Neuronal stem cell (in vitro differentiated cells): ENCODE results near the gene KLK12.

ENCODE experiments used
- DNase-seq: peaks from one replicate; pipeline ENCODE4 v3.0.0-alpha.2; 2013; ENCODE audit warnings: low spot score
- H2AFZ ChIP-seq: one replicate; pipeline ENCODE4 v1.6.1; 2013; ENCODE audit warnings: mild to moderate bottlenecking, low read length, inconsistent platforms
- H2AK5ac ChIP-seq: 2 replicates; pipeline ENCODE4 v1.6.1; 2013; ENCODE audit warnings: low read depth, mild to moderate bottlenecking, inconsistent platforms, low read length, moderate library complexity, mixed read lengths
- H2BK120ac ChIP-seq: 2 replicates; pipeline ENCODE4 v1.6.1; 2013; ENCODE audit warnings: low read depth, mild to moderate bottlenecking, inconsistent platforms, low read length, moderate library complexity, mixed read lengths
- H2BK12ac ChIP-seq: one replicate; pipeline ENCODE4 v1.6.1; 2013; ENCODE audit warnings: low read length, inconsistent platforms
- H2BK15ac ChIP-seq: 2 replicates; pipeline ENCODE4 v1.6.1; 2013; ENCODE audit warnings: mild to moderate bottlenecking, low read length, inconsistent platforms, mixed read lengths
- H2BK5ac ChIP-seq: one replicate; pipeline ENCODE4 v1.6.1; 2013; ENCODE audit warnings: inconsistent platforms, mild to moderate bottlenecking, low read length, moderate library complexity
- H3K14ac ChIP-seq: one replicate; pipeline ENCODE4 v1.6.1; 2013; ENCODE audit warnings: low read length, inconsistent platforms
- H3K18ac ChIP-seq: 2 replicates; pipeline ENCODE4 v1.6.1; 2013; ENCODE audit warnings: low read length, inconsistent platforms
- H3K23ac ChIP-seq: 2 replicates; pipeline ENCODE4 v1.6.1; 2013; ENCODE audit warnings: low read depth, mild to moderate bottlenecking, mixed read lengths, low read length, inconsistent platforms; ENCODE audit not compliant: poor library complexity
- H3K27ac ChIP-seq: replicated peaks from 3 replicates; pipeline ENCODE4 v1.5.1; 2013; ENCODE audit warnings: low read length, inconsistent platforms
- H3K27me3 ChIP-seq, 3 experiments: 2 replicates each; pipeline ENCODE4 v1.6.1; 2013; ENCODE audit warnings: low read length in 3 of 3, mild to moderate bottlenecking in 2 of 3, inconsistent platforms in 1 of 3, low read depth in 1 of 3, mixed read lengths in 1 of 3, moderate library complexity in 1 of 3; ENCODE audit not compliant: control insufficient read depth in 3 of 3, insufficient read depth in 3 of 3
- H3K36me3 ChIP-seq, 2 donors: replicated peaks in 1 of 2; 2 replicates each; pipeline ENCODE4 v1.6.1; 2013; ENCODE audit warnings: low read length in 2 of 2; ENCODE audit not compliant: control insufficient read depth in 2 of 2, insufficient read depth in 2 of 2
- H3K4ac ChIP-seq: 2 replicates; pipeline ENCODE4 v1.6.1; 2013; ENCODE audit warnings: inconsistent platforms, mild to moderate bottlenecking, low read length, moderate library complexity
- H3K4me1 ChIP-seq, 2 donors: 1 replicate in 1 of 2; 2 replicates in 1 of 2; pipeline ENCODE4 v1.6.1; 2013; ENCODE audit warnings: low read length in 2 of 2, low read depth in 1 of 2; ENCODE audit not compliant: control insufficient read depth in 2 of 2, insufficient read depth in 1 of 2
- H3K4me2 ChIP-seq: one replicate; pipeline ENCODE4 v1.6.1; 2013; ENCODE audit warnings: mild to moderate bottlenecking, low read length, inconsistent platforms; ENCODE audit not compliant: insufficient read depth, poor library complexity, severe bottlenecking
- H3K4me3 ChIP-seq, 2 donors: 2 replicates each; pipeline ENCODE4 v1.5.1; 2013; ENCODE audit warnings: low read length in 2 of 2, mild to moderate bottlenecking in 2 of 2, inconsistent platforms in 1 of 2, moderate library complexity in 1 of 2
- H3K79me1 ChIP-seq: one replicate; pipeline ENCODE4 v1.6.1; 2013; ENCODE audit warnings: low read depth, mild to moderate bottlenecking, inconsistent platforms, low read length, moderate library complexity
- H3K9ac ChIP-seq: one replicate; pipeline ENCODE4 v1.6.1; 2013; ENCODE audit warnings: mild to moderate bottlenecking, low read depth, low read length, inconsistent platforms; ENCODE audit not compliant: poor library complexity
- H3K9me3 ChIP-seq, 2 donors: replicated peaks in 1 of 2; 2 replicates each; pipeline versions ENCODE3 to v1.6.1; 2013; ENCODE audit warnings: low read length in 2 of 2, mild to moderate bottlenecking in 2 of 2, inconsistent platforms in 1 of 2, low read depth in 1 of 2, mixed read lengths in 1 of 2, moderate library complexity in 1 of 2; ENCODE audit not compliant: control insufficient read depth in 2 of 2, insufficient read depth in 1 of 2
- H4K8ac ChIP-seq: one replicate; pipeline ENCODE4 v1.6.1; 2013; ENCODE audit warnings: low read depth, mild to moderate bottlenecking, inconsistent platforms, low read length, moderate library complexity
- H4K91ac ChIP-seq: one replicate; pipeline ENCODE4 v1.6.1; 2013; ENCODE audit warnings: low read length, low read depth, mild to moderate bottlenecking, inconsistent platforms; ENCODE audit not compliant: poor library complexity
- WGBS, 2 donors: extraction: QIAGEN DNeasy Blood & Tissue Kit; methylation state at CpG; one replicate each; pipeline ENCODE4 v1.1.7; 2013; ENCODE audit warnings: missing lambda C conversion rate in 2 of 2, mixed read lengths in 1 of 2; ENCODE audit not compliant: insufficient read length in 2 of 2, insufficient replicate concordance in 1 of 2; ENCODE audit errors: extremely low coverage in 2 of 2; 5-methylcytosine and 5-hydroxymethylcytosine counted together

Gene KLK12

GRCh38 chr19:51059715-51060114 lies 24.9 kb upstream of the KLK12 start:
- Histone ChIP-seq H3K27ac (no peak overlapping the region), H2AFZ (no peak overlapping the region), H3K27me3 (peaks cover 0 to 8% (median 5%) of the 10 kb centered on the region in 3 experiments), H3K36me3 (no peaks in the 10 kb centered on the region), H3K4me1 (no peaks in the 10 kb centered on the region), H3K23ac (no peak overlapping the region), H2BK15ac (no peak overlapping the region), H3K4ac (no peak overlapping the region), H3K4me2 (no peak overlapping the region), H2BK12ac (no peak overlapping the region), H3K14ac (no peak overlapping the region), H2BK5ac (no peak overlapping the region), H2AK5ac (no peak overlapping the region), H3K9me3 (no peaks in the 10 kb centered on the region), H2BK120ac (no peak overlapping the region), H3K4me3 (no peak overlapping the region), H3K18ac (no peak overlapping the region), H3K9ac (no peak overlapping the region), H3K79me1 (no peaks in the 10 kb centered on the region), H4K8ac (no peak overlapping the region), H4K91ac (no peak overlapping the region)
- no peak for DNase-seq
- WGBS, 2 donors, result no CpG with 5 or more reads among the region's 7 CpGs

GRCh38 chr19:51055866-51056265 lies 21.1 kb upstream of the KLK12 start:
- Histone ChIP-seq H2AFZ (no peak overlapping the region), H3K79me1 (no peaks in the 10 kb centered on the region), H3K27ac (no peak overlapping the region), H3K4me1 (no peaks in the 10 kb centered on the region), H3K9me3 (no peaks in the 10 kb centered on the region), H3K27me3 (peaks cover 0 to 19% (median 0%) of the 10 kb centered on the region in 3 experiments), H3K4me3 (no peak overlapping the region), H4K8ac (no peak overlapping the region), H2BK5ac (no peak overlapping the region), H3K4ac (no peak overlapping the region), H3K18ac (no peak overlapping the region), H3K14ac (no peak overlapping the region), H3K9ac (no peak overlapping the region), H2AK5ac (no peak overlapping the region), H2BK15ac (no peak overlapping the region), H4K91ac (no peak overlapping the region), H2BK12ac (no peak overlapping the region), H2BK120ac (no peak overlapping the region), H3K23ac (no peak overlapping the region), H3K4me2 (no peak overlapping the region), H3K36me3 (no peaks in the 10 kb centered on the region)
- DNase-seq, result no peak

GRCh38 chr19:51047031-51047335 lies 12.2 kb upstream of the KLK12 start:
- Histone ChIP-seq H3K4me2 (no peak overlapping the region), H3K23ac (no peak overlapping the region), H3K9me3 (no peaks in the 10 kb centered on the region), H3K4ac (no peak overlapping the region), H2AFZ (no peak overlapping the region), H2AK5ac (no peak overlapping the region), H3K18ac (no peak overlapping the region), H3K14ac (no peak overlapping the region), H4K8ac (no peak overlapping the region), H3K36me3 (no peaks in the 10 kb centered on the region), H3K27ac (no peak overlapping the region), H3K4me3 (no peak overlapping the region), H3K79me1 (no peaks in the 10 kb centered on the region), H3K4me1 (peaks cover 0 to 3% of the 10 kb centered on the region in 2 donors), H2BK5ac (no peak overlapping the region), H3K27me3 (no peaks in the 10 kb centered on the region), H2BK15ac (no peak overlapping the region), H2BK120ac (no peak overlapping the region), H2BK12ac (no peak overlapping the region), H4K91ac (no peak overlapping the region), H3K9ac (no peak overlapping the region)
- no peak for DNase-seq
- WGBS, 2 donors, result no CpG with 5 or more reads among the region's 4 CpGs

GRCh38 chr19:51044327-51044726 lies 9.5 kb upstream of the KLK12 start:
- Histone ChIP-seq H2BK12ac (no peak overlapping the region), H2BK15ac (no peak overlapping the region), H3K4ac (no peak overlapping the region), H2AFZ (no peak overlapping the region), H3K4me2 (no peak overlapping the region), H3K36me3 (no peaks in the 10 kb centered on the region), H3K4me3 (no peak overlapping the region), H2AK5ac (no peak overlapping the region), H3K18ac (no peak overlapping the region), H3K14ac (no peak overlapping the region), H3K27me3 (no peaks in the 10 kb centered on the region), H4K91ac (no peak overlapping the region), H4K8ac (no peak overlapping the region), H3K27ac (no peak overlapping the region), H3K9ac (no peak overlapping the region), H2BK120ac (no peak overlapping the region), H3K79me1 (no peaks in the 10 kb centered on the region), H3K9me3 (no peaks in the 10 kb centered on the region), H3K23ac (no peak overlapping the region), H2BK5ac (no peak overlapping the region), H3K4me1 (peaks cover 0 to 3% of the 10 kb centered on the region in 2 donors)
- no peak for DNase-seq
- no CpG with 5 or more reads among the region's 11 CpGs for WGBS, 2 donors
